GM21360 (cell line): ENCODE measurements around the gene PSMB10.

Source experiments
- ATAC-seq: cut with Tn5 transposase; IDR thresholded peaks from one replicate; pipeline ENCODE4 v1.9.1; 2021; ENCODE audit warnings: mild to moderate bottlenecking, moderate library complexity; ENCODE audit not compliant: unreplicated experiment

The PSMB10 gene

DNA sequence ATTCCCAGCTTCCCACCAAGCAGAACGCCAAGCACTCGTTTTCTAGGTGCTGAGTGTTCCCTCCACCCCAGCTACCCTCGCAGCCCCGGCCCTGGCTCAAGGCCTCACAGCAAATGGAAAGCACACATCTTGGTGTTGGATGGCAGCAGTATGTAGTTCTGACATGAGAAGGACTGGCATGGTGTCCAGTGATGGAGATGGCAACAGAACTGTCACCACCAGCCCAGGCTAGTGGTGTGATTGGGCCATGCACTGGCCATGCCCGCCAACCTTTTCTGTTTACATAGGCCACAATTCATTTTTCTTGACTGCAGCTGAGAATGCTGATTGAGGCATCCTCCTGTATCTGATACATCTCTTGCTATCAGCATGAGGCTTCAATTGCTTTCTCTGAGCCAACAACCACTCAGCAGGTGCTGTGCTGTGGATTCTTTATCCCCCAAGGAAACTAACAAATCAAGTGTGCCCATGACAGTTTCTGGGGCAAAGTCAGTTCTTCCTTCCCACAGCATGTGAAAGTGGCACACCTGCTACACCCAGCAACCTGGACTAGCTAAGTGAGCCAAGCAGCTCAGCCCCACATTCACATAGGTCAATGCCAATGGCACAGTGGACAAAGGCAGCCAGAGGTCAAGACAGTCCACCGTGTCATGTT lies 28.0 kb upstream of the PSMB10 start:
- ATAC-seq: no peak

- ATAC-seq: no peak
Observed at GRCh38 chr16:67963662-67964321, 27.1 kb upstream of the PSMB10 start.

- ATAC-seq: no peak
Observed at GRCh38 chr16:67963292-67963661, 26.6 kb upstream of the PSMB10 start.

DNA sequence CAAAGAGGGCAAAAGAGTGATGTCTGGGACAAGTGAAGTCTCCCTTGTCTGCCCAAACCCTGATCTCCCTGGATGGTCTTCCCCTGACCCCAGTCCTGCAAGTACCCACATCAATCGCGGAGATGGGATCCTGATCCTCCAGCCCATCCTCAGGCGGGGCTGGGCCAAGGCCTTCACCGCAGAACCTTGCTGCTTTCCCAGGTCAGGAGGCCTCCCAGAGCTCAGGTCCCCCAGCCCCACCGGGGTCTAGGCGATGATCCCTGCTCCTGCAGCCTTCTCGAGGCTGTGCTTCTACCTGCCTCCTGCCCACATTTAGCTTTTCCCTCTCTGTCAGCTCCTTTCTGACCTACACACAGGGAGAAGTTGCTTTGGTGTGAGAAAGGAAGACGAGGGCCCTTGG lies 25.5 kb upstream of the PSMB10 start:
- ATAC-seq: no peak

DNA sequence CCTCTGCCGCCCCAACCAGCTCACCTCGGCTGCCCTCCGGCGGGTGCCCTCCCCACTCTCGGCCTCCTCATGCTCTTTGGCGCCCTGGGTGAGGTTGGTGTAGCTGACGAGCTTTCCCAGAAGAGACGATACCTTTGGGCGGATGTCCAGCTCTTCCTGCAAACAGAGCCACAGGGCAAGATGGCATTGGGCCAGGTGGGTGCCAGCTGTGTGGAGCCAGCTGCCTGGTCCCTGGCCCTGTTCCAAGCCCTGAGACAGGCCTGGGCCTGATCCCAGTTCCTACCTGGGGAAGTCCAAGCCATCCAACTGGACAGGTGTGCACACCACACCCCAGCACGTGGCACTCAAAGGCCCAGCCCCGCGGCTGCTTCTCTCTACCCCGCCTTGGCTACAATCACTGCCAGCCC lies 24.9 kb upstream of the PSMB10 start:
- no peak for ATAC-seq

- no peak for ATAC-seq
Observed at GRCh38 chr16:67959536-67960329, 23.1 kb upstream of the PSMB10 start.

- ATAC-seq: no peak
Observed at GRCh38 chr16:67957622-67958021, 21.0 kb upstream of the PSMB10 start.

DNA sequence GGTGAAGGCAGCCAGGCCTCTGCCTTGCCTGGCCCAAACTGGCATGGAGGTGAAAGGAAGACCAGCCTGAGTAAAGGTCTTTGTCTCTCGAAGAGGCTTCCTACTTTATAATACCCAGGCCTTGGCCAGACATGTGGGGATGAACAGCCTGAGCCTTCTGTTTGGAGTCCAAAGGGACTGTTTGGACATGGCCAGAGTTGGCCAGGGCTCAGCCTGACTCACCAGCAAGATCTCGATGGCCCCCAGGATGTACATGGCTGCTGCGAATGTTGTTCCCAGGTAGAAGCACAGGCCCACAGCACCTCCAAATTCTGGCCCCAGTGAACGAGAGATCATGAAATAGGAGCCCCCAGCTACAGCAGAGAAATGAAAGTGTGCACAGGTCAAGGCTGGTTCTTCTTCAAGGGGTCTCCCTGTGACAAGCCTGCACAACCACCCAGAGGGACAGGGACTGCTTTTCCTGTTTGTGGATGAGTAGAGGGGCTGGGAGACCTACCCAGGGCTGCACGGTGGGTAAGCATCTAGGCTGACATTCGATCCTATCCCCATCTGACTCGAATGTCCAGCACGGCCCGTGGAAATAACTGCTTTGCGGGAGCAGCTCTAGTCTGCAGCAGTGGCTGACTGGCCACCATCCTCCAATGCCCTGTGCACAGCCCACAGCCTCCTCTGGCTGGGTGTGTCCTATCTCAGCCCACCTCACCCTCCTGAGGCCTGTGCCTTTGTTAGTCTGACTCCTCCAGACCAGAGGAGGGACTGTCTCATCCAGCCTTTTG lies 18.0 kb upstream of the PSMB10 start:
- ATAC-seq: no peak

DNA sequence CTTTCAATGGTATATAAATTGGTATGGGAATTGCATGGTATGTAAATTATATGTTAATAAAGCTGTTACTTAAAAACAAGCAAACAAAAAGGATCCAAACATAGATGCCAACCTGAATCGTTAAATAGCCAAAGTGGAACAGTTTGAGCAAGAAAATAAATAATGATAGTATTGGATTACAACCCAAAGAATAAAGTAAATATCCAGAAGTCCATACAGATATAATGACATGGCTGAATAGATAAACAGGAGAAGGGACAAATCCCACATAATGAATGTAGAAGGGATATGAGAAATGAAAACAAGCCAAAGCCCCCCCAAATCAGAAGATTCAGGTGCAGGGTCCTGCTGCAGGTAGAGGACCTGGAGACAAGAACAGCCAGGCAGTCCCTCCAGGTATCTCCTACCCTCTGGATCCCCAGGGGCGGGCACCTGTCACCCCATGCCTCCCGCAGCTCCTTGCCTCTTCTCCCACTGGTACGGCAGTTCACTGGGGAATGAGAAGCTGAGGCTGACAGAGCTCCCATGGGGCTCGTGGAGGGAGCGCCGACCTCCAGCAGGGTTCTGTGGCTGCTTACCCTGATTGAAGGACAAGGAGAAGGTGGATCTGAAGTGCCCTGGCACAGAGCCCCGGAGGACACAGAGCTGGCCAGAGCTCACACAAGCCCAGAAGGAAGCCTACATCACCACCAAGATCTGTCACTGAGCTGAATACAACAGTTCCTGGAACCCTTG lies 17.2 kb upstream of the PSMB10 start:
- no peak for ATAC-seq

- no peak for ATAC-seq
Observed at GRCh38 chr16:67951485-67951884, 14.8 kb upstream of the PSMB10 start.

GRCh38 chr16:67950335-67950843 lies 13.7 kb upstream of the PSMB10 start:
- ATAC-seq: no peak

GRCh38 chr16:67949645-67950044 lies 13.0 kb upstream of the PSMB10 start:
- no peak for ATAC-seq

DNA sequence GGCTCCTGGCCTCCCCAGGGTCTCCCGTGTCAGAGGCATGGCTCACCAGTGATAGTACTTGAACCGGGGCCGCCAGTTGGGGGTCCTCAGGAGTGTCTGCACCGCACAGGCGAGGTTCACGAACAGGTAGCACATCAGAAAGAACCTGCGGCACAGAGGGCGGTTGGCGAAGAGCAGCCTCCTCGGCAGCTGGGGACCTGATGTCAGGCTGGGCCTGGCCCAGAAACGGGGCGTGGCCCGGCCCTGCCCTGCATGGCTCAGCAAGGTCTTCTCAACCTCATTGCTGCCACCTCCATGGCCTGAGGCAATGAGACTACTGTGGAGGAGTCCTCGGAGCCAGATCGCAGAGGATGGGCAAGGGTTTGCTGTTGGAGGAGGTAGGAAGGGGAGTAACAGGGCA lies 11.4 kb upstream of the PSMB10 start:
- no peak for ATAC-seq

- no peak for ATAC-seq
Observed at GRCh38 chr16:67946966-67947558, 10.4 kb upstream of the PSMB10 start.

- ATAC-seq: no peak
Observed at GRCh38 chr16:67946128-67946569, 9.5 kb upstream of the PSMB10 start.

DNA sequence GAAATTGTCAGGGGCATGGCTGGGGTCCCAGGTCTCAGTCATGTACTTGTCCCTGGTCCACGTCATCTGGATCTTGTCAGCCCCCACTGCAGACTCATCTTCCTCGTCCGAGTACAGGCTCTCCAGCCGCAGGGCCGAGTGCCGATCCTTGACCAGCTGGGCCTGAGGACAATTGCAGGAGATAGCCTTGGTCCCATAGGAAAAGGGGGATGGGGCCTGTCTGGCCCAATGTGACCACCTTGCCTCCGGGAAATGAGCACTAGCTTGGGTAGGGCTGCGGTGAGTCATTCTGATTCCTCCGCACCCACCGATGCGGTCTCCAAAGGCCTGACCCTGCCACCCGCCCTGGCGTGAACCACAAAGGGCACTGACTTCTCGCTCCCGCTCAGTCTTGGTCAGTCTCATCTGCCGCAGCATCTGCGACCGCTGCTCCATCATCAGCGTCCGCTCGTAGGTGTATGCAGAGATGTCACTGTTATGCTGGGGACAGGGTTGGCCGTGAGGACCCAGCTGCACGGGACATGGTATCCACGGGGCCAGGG lies 8.8 kb upstream of the PSMB10 start:
- no peak for ATAC-seq

GRCh38 chr16:67944690-67945391 lies 8.2 kb upstream of the PSMB10 start:
- no peak for ATAC-seq

DNA sequence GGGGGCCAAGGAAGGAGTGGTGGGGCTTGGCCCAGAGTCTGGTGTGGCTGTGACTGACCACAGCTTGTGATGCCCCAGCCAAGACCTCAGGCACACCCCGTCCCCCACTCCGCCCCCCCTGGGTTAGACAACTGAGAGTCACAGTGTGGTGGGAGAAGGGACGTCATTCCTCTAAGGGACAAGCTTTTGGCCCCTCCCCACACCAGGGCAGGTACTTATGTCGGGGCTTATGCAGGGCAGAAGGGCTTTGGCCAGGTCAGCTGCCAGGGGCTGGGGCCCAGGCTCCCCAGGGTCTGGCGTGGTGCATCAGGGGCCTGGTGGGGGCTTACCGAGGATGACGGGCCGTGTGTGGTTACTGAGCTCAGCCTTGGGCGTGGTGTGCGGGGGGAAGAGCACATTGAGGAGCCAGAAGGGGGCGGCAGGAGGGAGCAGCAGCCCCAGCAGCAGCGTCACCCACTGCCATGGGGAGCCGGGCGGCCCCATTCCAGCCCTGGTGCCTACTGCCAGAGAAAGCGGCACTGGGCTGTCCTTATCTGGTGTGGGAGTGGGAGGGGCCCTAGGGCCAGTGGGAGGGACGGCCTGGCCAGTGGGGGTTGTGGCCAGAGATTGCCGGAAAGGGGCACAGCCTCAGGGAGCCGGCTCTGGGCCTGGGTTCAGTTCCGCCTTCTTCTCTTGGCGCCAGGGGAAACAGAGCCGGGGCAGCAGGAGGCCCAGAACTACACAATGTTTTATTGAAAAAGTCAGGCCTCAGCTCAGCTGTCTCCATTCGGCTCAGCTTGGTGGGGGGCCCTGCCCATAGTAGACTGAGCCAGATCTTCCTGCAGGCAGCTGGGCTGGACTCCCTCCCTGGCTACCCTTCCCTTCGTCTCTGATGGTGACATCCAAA lies 7.2 kb upstream of the PSMB10 start, which contains the start of gene LCAT:
LCAT (minus strand) TSS at position 502 of the 886 bp plus-strand sequence; CDS start at position 483, 19 bp downstream.
- ATAC-seq: no peak
